K562 (cell line): ENCODE results near the gene ZNF564. TPM values are rescaled to one million over a fixed set of nuclear protein-coding genes. Genes with fewer than 3 reads are reported as not detected.

ENCODE experiments used
- DMBX1 ChIP-seq: fragments of 250-450 bp; sonication (Bioruptor Pico); IDR thresholded peaks from 2 replicates; pipeline ENCODE4 v1.8.0; 2022; ENCODE audit warnings: inconsistent platforms, mild to moderate bottlenecking, moderate library complexity, borderline replicate concordance
- ID3 ChIP-seq, 2 experiments: fragments of 250-450 bp in 1 of 2; fragments of 450-650 bp in 1 of 2; sonication (Bioruptor Pico) in 1 of 2; IDR thresholded peaks; 2 replicates each; pipeline versions ENCODE4 v1.6.1 to v1.8.0; 2016 to 2021; ENCODE audit warnings: mild to moderate bottlenecking in 2 of 2, moderate library complexity in 2 of 2, missing compliant biosample characterization in 1 of 2, missing genetic modification characterization in 1 of 2
- MAFG ChIP-seq: fragments of 450-650 bp; conservative IDR thresholded peaks from 2 replicates; pipeline ENCODE4 v1.6.1; 2016; ENCODE audit warnings: missing genetic modification characterization, missing compliant biosample characterization
- SNIP1 ChIP-seq: fragments of 450-650 bp; IDR thresholded peaks from 2 replicates; pipeline ENCODE4 v1.7.1; 2017; ENCODE audit warnings: low read depth, mild to moderate bottlenecking
- TEAD1 ChIP-seq, 2 experiments: fragments of 450-650 bp in 1 of 2; sonication (generic) in 1 of 2; formaldehyde crosslinking; IDR thresholded peaks; 2 replicates each; pipeline versions ENCODE4 v1.4.0 to v1.8.0; 2020 to 2022; ENCODE audit warnings: mild to moderate bottlenecking in 2 of 2, missing genetic modification reagents in 1 of 2
- XRCC3 ChIP-seq: fragments of 450-650 bp; IDR thresholded peaks from 2 replicates; pipeline ENCODE4 v1.6.1; 2017; ENCODE audit warnings: mild to moderate bottlenecking, moderate library complexity
- ZNF280A ChIP-seq: fragments of 450-650 bp; IDR thresholded peaks from 2 replicates; pipeline ENCODE4 v1.6.1; 2018; ENCODE audit warnings: mild to moderate bottlenecking, low read depth; ENCODE audit not compliant: partially characterized antibody
- ZNF318 ChIP-seq, 2 experiments: fragments of 450-650 bp; IDR thresholded peaks; 2 replicates each; pipeline ENCODE4 v1.6.1; 2016; ENCODE audit warnings: mild to moderate bottlenecking in 2 of 2, borderline replicate concordance in 1 of 2, low read depth in 1 of 2, moderate library complexity in 1 of 2
- ZNF609 ChIP-seq: sonication (generic); formaldehyde crosslinking; IDR thresholded peaks from 2 replicates; pipeline ENCODE4 v1.8.1; 2023; ENCODE audit warnings: missing genetic modification reagents, mild to moderate bottlenecking, borderline replicate concordance
- polyA plus RNA-seq, 8 experiments: library from polyadenylated mRNA; depleted of rRNA in 4 of 8; stranded (reverse) in 5 of 8; unstranded in 3 of 8; fragments of >200 nt; fragmentation: Nextera tagmentation in 2 of 8; fragmentation: Illumina TruSeq in 1 of 8; extraction: Ambion mirVana in 2 of 8; extraction: Trizol in 1 of 8; gene quantifications; 2 replicates each; pipeline versions ENCODE4 v1.2.1 to v1.2.3, GENCODE V29; 2011 to 2014; ENCODE audit warnings: inconsistent platforms in 1 of 8, missing spikeins in 1 of 8
- total RNA-seq, 7 experiments: library from RNA; depleted of rRNA in 6 of 7; stranded (reverse); fragments of >200 nt in 6 of 7; fragmentation: Illumina TruSeq in 2 of 7; extraction: Trizol in 2 of 7; gene quantifications; 2 replicates each; pipeline versions ENCODE4 v1.2.1 to v1.2.3, GENCODE V29; 2011 to 2021; ENCODE audit warnings: low replicate concordance in 1 of 7

The ZNF564 gene
- total and polyA plus RNA-seq, 9 of the 15 experiments (the other 6 are each of a cell fraction or from before 2014, with no cell fraction given): 1.4 to 8.1 (median 5.6) TPM

- peak in 1 of 2 experiments; percentile 42; a peak in 1 of 4 replicates for TF ChIP-seq ZNF318 (IDR thresholded peaks at IDR 0.05; ENCODE audit: borderline replicate concordance in 1 of 2, low read depth in 1 of 2)
- peak; percentile 42; the same call in 1 of the 2 replicates for TF ChIP-seq SNIP1
- TF ChIP-seq XRCC3: peak; percentile 99
- no peak for TF ChIP-seq MAFG (tag)
- no peak for TF ChIP-seq ZNF609 (CRISPR knock-in tag)
- peak in 1 of 2 experiments; percentile 67; a peak in 1 of 4 replicates for TF ChIP-seq TEAD1 (CRISPR knock-in tag; IDR thresholded peaks at IDR 0.05)
- TF ChIP-seq ZNF280A: peak; percentile 99
- TF ChIP-seq ID3 (CRISPR knock-in tag; IDR thresholded peaks at IDR 0.05): no peak
- 0 out of 2 replicates have a peak, but pooled peaks have one; percentile 44 for TF ChIP-seq ID3 (tag; IDR thresholded peaks at IDR 0.05)
- no peak for TF ChIP-seq DMBX1 (CRISPR knock-in tag)
These were observed 24.0 kb downstream of the ZNF564 start (continued) for GRCh38 chr19:12527034-12527836.
